Stimulated activated CD8-positive, alpha-beta memory T cell treated with anti-CD3 and anti-CD28 coated beads, Interleukin-12 subunit alpha, Interleukin-12 subunit beta, amount 100 ng/mL, for 1 hour (primary cell): ENCODE data around the gene RHEX.

ENCODE experiments used
- DNase-seq: peaks from one replicate; pipeline ENCODE4 v3.0.0-alpha.2; 2020; ENCODE audit warnings: low read depth

Gene RHEX

GRCh38 chr1:206116873-206117150 is 63.8 kb downstream of the RHEX start:
- DNase-seq, result no peak

- no peak for DNase-seq
Measured at GRCh38 chr1:206117151-206117948, 64.4 kb downstream of the RHEX start, which contains the start of gene AVPR1B. TSS of gene AVPR1B (minus strand) at chr1:206117388. CDS start at chr1:206116890, 498 bp downstream.

DNA sequence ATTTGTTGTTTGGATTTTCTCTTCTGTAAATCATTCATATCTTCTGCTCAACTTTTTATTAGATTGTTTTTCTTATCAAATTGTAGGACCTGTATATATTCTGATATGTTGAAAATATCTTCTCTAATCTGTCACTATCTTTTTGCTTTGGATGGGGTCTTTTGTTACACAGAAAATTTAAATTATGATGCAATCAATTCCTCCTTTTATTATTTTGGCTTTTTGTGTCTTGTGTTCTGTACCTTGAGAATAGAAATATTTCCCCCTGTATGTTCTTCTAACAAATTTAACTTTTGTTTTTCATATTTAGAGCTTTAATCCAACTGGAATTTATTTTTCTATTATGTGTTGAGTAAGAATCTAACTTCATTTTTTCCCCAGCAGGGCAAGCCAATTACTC is 67.4 kb downstream of the RHEX start:
- no peak for DNase-seq

DNA sequence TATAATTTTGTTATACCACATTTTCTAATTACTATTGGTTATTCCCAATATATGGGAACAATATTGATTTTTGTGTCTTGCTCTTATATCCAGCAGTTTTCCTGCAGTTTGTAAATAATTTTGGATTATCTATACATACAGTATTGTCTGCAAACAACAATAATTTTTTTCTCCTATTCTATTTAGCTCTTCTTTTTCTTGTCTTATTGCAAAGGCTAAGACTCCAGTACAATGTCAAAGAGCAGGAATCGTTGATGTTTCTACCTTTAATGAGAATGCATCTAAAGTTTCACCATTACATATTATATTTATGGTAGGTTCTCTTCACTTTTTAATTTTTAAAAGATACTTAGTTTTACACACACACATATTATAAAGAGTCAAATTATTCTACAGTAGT is 68.3 kb downstream of the RHEX start:
- no peak for DNase-seq

DNA sequence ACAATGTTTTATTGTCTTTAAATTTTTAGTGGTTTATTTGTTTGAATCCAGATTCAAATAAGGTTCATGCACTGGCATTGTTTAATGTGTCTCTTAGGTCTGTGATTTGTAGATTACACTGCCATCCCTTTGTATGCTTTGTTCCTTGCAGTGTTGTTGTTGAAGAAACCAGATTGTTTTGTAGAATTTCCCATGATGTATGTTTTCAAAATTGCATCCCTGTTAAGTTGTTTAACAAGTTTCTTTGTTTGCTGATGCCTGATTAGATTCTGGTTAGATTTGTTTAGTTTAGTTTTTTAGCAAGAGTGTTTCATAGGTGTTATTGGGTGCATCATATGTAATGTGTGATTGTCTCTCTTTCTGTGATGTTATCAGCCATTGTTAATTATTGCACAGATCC is 69.7 kb downstream of the RHEX start:
- DNase-seq, result no peak

GRCh38 chr1:206125346-206125745 is 72.4 kb downstream of the RHEX start:
- no peak for DNase-seq

GRCh38 chr1:206127336-206127735 is 74.4 kb downstream of the RHEX start:
- DNase-seq, result no peak

DNA sequence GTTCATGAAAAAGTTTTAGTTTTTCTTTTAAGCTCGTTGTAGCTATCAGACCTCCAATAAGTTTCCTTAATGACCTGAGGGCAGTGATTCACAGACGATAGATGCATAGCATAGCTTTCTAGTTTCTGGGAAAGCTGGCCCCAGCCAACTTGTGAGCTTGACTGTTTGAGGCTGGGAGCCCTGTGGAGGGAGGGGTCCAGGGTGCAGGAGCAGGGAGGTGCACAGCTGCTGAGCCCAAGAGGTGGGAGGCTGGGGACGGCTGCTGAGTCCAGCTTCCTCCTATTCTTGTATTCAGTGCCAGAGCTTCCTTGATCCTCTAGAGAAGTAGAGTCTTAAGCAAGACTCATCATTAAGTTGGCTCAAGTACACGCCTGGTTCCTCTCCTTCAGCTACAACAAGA is 75.2 kb downstream of the RHEX start:
- DNase-seq, result no peak

GRCh38 chr1:206131037-206131436 is 78.1 kb downstream of the RHEX start:
- DNase-seq, result no peak

DNA sequence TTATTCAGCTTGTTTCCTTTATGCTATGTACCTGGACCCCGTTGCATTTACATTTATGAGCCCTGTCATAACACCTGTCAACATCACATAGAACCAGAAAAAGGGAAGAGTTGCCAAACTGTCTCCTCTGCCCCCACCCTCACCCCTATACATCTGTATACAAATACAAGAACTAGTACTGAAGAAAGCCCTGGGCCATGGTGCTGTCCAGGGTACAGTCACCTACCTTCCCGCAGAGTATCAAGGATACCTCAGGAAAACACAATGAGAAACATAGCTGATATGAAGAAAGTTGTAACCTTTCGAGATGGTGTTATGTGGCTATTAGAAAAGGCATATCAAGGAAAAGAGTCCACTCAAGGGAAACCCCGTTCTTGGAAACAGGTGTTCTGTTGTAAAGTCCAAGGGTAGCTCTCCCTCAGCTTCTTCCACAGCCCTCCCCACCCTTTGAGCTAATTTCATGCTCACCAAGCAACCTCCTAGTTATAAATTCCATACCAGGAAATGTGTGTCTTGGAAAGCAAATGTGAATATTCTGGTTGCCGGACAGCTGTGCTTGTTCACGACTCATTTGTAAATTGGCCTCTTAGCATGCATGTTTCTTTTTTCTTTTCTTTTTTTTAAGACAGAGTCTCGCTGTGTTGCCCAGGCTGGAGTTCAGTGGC is 80.9 kb downstream of the RHEX start:
- no peak for DNase-seq

DNA sequence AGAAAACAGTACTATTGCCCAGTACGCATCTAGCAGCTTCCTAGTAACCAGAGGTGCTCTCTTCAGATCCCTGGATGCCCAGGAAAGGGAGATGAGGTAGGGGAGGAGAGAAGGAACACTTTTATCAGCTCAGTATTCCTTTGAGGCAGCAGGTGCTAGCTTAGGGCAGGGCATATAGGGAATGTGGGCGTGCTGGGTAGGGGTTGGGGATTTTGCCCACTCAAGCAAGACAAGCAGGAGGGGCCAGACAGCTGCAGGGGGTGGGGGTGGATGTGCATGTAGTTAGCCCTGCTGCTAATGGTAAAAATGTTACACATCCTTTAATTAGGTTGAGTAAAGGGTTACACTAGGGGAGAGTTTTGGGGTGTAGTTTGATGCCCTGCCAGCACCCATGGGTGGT is 82.3 kb downstream of the RHEX start:
- no peak for DNase-seq

GRCh38 chr1:206136241-206136640 is 83.3 kb downstream of the RHEX start:
- DNase-seq, result no peak

- no peak for DNase-seq
Measured at GRCh38 chr1:206142011-206142410, 89.0 kb downstream of the RHEX start.

- no peak for DNase-seq
Measured at GRCh38 chr1:206142770-206143169, 89.8 kb downstream of the RHEX start.

DNA sequence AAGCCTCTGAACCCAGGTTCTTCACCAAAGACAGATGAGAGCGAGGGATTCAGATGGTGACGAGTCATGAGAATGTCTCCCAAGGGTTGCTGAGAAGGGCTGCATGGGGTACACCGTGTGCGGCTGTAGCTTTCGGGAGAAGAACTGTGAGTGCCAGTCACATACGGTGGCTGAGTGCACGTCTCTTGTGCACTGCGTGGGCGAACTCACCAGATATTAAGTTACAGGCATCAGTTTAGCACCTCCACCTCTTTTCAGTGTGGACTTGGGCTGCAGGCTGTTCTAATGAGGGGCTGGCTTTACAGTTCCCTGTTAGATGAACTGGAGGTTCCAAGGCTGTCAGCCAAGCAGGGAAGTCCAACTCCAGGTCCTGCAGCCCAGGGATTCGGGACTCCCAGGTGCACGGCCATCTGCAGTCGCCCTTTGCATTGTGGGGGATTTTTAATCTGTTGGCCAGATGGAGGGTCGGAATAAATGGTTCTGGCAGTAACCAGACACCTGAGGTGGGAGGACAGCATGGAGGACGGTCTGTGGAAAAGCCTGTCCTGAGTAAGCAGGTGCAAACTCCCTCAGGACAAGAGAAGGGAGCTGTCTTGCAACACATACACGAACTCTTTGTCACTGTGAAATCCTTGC is 90.7 kb downstream of the RHEX start:
- DNase-seq, result no peak

DNA sequence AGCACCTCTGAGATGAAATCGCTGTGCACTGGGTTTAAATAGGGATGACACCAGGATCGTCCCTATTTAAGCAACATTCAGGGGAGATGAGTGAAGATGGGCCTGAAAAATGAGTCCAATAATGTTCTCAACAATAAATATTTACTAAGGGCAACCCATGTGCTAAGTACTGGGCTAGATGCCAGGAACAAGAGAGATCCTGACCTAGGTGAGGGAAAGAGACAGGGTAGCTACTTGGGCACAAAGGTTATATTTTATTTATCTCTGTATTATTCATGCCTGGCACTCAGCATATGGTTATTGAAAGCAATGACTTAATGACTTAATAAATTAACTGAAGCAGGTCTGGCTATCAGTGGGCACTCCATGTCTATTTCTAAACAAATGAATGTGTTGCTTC is 91.6 kb downstream of the RHEX start:
- no peak for DNase-seq

- no peak for DNase-seq
Measured at GRCh38 chr1:206145771-206146290, 92.9 kb downstream of the RHEX start.
